ENCODE data around the gene ABLIM2.

DNA sequence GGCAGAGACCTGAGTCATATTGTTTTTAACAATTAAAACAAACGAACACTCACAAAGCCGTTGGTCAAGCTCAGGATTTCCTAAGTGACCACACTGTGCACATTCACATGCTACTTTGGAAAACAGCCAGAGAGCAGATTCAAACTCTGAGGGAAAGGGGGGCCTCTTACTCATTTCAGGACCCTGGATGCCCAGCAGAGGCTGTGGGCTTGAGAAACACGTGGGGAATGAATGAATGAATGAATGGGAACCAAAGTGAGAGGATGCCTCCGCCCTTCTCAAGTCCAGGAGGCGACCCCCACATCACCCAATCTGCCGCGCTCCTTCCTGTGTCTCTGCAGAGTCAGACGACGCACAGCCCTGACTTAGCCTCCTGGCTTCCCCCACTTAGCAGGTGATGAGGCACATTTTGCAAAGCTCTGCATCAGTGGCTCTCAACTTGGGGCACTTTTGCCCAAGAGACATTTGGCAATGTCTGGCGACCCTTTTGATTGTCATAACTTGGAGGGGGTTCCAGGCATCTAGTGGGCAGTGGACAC is 76.0 kb downstream of the ABLIM2 start:
- TF ChIP-seq, protein P1, sequence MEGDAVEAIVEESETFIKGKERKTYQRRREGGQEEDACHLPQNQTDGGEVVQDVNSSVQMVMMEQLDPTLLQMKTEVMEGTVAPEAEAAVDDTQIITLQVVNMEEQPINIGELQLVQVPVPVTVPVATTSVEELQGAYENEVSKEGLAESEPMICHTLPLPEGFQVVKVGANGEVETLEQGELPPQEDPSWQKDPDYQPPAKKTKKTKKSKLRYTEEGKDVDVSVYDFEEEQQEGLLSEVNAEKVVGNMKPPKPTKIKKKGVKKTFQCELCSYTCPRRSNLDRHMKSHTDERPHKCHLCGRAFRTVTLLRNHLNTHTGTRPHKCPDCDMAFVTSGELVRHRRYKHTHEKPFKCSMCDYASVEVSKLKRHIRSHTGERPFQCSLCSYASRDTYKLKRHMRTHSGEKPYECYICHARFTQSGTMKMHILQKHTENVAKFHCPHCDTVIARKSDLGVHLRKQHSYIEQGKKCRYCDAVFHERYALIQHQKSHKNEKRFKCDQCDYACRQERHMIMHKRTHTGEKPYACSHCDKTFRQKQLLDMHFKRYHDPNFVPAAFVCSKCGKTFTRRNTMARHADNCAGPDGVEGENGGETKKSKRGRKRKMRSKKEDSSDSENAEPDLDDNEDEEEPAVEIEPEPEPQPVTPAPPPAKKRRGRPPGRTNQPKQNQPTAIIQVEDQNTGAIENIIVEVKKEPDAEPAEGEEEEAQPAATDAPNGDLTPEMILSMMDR (IDR thresholded peaks at IDR 0.05) = no peak
- TF ChIP-seq POLR2A (IDR thresholded peaks at IDR 0.05) = no peak
